ENCODE measurements around the gene TMEM208. TPM values are rescaled to one million over a fixed set of nuclear protein-coding genes. Genes with fewer than 3 reads are reported as not detected.

TMEM208 gene
- polyA plus RNA-seq, 3 donors = 45.4 to 130 (median 117) TPM

DNA sequence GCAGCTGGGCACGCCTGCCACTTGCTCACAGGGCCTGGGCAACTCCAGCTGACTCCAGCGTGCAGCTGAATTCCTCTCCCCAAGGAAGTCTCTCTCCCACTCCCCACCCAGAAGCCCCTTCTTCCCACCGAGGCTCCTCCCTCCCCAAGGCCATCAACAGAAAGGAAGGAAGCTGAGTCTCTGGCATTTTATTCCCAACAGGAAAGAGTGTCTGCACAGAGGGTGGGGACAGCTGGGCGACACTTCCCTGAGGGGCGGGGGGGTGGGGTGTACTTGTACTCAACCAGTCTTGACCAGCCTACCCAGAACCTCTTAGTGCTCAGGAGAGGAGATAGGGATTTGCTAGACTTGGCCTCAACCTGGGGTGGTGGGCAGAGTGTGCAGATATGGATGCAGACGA lies 36.9 kb upstream of the TMEM208 start, which contains the start of gene EXOC3L1:
TSS of gene EXOC3L1 (minus strand) at position 96 of the 400 bp plus-strand sequence. CDS start 460 bp downstream, outside the sequence.
- no peak within 1 kb of the TSS for H3K4me3 Mint-ChIP-seq
- Histone ChIP-seq H3K4me3 (replicated peaks in 1 of 3; ENCODE audit: low read depth in 2 of 3, low read length in 3 of 3) (no peak within 1 kb of the TSS), H3K27ac (ENCODE audit: low read depth in 1 of 2, low read length in 2 of 2) (no peak within 1 kb of the TSS), H3K4me1 (ENCODE audit: control insufficient read depth in 1 of 2, insufficient read depth in 2 of 2, low read length in 2 of 2) (peaks cover 27 to 29% of the 10 kb centered on the region in 2 donors), H3K36me3 (replicated peaks in 1 of 2; ENCODE audit: control insufficient read depth in 1 of 2, insufficient read depth in 2 of 2, low read length in 2 of 2) (peaks cover 9 to 12% of the 10 kb centered on the region in 2 donors), H4K20me1 (ENCODE audit: insufficient read depth, low read length) (peaks cover 29% of the 10 kb centered on the region), H3K79me2 (ENCODE audit: insufficient read depth, low read length) (peaks cover 30% of the 10 kb centered on the region), H3K27me3 (ENCODE audit: control insufficient read depth in 2 of 2, insufficient read depth in 2 of 2, low read length in 2 of 2) (peaks cover 0 to 1% of the 10 kb centered on the region in 2 donors), H3K9me3 (replicated peaks in 1 of 2; ENCODE audit: control insufficient read depth in 1 of 2, insufficient read depth in 1 of 2, low read length in 2 of 2) (no peaks in the 10 kb centered on the region), H3K4me2 (replicated peaks; ENCODE audit: extremely low read depth, low read length, poor library complexity, severe bottlenecking) (no peak within 1 kb of the TSS), H2AFZ (ENCODE audit: insufficient read depth, low read depth, low read length, poor library complexity, severe bottlenecking) (no peak within 1 kb of the TSS), H3K9ac (ENCODE audit: insufficient read depth, low read length, poor library complexity, severe bottlenecking) (no peak within 1 kb of the TSS)
- H3K4me1 Mint-ChIP-seq = peaks cover 32% of the 10 kb centered on the region
- intact Hi-C loops (cut with micrococcal nuclease) = loop anchor here (5.0 kb wide), 1 partner anchor 37 kb away; the partner anchor contains the start of gene TMEM208 (in 2 of the 2)
- peaks cover 13 to 21% of the 10 kb centered on the region in 2 donors for H3K36me3 Mint-ChIP-seq
- peak within 1 kb of the TSS in 1 of 7 donors; percentile 86 for H3K27ac Mint-ChIP-seq
- WGBS (ENCODE audit: insufficient coverage) = 92% methylated on average over 2 of the region's 6 CpGs
- DNase-seq = no peak
- H3K27me3 Mint-ChIP-seq (ENCODE audit: low read depth in 3 of 3) = peaks cover 5 to 19% (median 11%) of the 10 kb centered on the region in 3 donors
- H3K9me3 Mint-ChIP-seq = peaks cover 0 to 4% (median 2%) of the 10 kb centered on the region in 7 donors
- TF ChIP-seq, protein P1, sequence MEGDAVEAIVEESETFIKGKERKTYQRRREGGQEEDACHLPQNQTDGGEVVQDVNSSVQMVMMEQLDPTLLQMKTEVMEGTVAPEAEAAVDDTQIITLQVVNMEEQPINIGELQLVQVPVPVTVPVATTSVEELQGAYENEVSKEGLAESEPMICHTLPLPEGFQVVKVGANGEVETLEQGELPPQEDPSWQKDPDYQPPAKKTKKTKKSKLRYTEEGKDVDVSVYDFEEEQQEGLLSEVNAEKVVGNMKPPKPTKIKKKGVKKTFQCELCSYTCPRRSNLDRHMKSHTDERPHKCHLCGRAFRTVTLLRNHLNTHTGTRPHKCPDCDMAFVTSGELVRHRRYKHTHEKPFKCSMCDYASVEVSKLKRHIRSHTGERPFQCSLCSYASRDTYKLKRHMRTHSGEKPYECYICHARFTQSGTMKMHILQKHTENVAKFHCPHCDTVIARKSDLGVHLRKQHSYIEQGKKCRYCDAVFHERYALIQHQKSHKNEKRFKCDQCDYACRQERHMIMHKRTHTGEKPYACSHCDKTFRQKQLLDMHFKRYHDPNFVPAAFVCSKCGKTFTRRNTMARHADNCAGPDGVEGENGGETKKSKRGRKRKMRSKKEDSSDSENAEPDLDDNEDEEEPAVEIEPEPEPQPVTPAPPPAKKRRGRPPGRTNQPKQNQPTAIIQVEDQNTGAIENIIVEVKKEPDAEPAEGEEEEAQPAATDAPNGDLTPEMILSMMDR (IDR thresholded peaks at IDR 0.05) = no peak

DNA sequence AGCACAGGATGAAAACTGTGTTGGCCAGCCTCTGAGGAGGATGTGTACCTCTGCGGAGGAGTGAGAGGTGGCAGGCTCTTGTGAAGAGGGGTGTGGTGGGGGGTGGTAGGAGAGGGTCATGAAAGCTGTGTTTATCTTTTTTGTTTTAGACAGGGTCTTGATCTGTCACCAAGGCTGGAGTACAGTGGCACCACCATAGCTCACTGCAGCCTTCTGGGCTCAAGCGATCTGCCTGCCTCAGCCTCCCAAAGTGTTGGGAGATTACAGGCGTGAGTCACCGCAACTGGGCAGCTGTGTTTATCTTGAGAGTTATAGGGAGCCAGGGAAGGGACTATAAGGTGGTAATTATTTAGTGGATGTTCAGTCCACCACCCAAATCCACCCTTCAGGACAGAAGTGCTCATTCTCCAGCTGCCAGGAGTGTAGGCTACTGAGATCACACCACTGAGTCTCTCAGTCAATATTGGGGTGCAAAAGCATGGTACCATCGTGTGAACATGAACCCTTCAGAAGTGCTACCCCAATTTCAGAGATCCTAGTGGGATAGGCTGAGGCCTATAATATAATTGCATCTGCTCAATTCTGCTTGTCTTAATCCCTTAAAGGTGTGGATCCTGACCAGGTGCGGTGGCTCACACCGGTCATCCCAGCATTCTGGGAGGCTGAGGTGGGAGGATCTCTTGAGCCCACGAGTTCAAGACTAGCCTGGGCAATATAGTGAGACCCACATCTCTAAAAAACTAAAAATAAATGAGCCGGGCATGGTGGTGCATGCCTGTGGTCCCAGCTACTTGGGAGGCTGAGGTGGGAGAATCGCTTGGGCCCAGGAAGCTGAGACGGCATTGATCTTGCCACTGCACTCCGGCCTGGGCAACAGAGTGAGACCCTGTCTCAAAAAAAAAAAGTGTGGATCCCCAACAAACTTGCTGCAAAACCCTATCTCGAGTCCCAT lies 36.2 kb upstream of the TMEM208 start:
- Histone ChIP-seq H3K79me2 (ENCODE audit: insufficient read depth, low read length) (peaks cover 30% of the 10 kb centered on the region), H3K4me3 (replicated peaks in 1 of 3; ENCODE audit: low read depth in 2 of 3, low read length in 3 of 3) (no peak overlapping the region), H4K20me1 (ENCODE audit: insufficient read depth, low read length) (peaks cover 36% of the 10 kb centered on the region), H3K27ac (ENCODE audit: low read depth in 1 of 2, low read length in 2 of 2) (no peak overlapping the region), H3K27me3 (ENCODE audit: control insufficient read depth in 2 of 2, insufficient read depth in 2 of 2, low read length in 2 of 2) (no peaks in the 10 kb centered on the region), H3K36me3 (replicated peaks in 1 of 2; ENCODE audit: control insufficient read depth in 1 of 2, insufficient read depth in 2 of 2, low read length in 2 of 2) (peaks cover 15 to 19% of the 10 kb centered on the region in 2 donors), H2AFZ (ENCODE audit: insufficient read depth, low read depth, low read length, poor library complexity, severe bottlenecking) (no peak overlapping the region), H3K9me3 (replicated peaks in 1 of 2; ENCODE audit: control insufficient read depth in 1 of 2, insufficient read depth in 1 of 2, low read length in 2 of 2) (no peaks in the 10 kb centered on the region), H3K4me1 (ENCODE audit: control insufficient read depth in 1 of 2, insufficient read depth in 2 of 2, low read length in 2 of 2) (peaks cover 21 to 22% of the 10 kb centered on the region in 2 donors), H3K9ac (ENCODE audit: insufficient read depth, low read length, poor library complexity, severe bottlenecking) (no peak overlapping the region), H3K4me2 (replicated peaks; ENCODE audit: extremely low read depth, low read length, poor library complexity, severe bottlenecking) (no peak overlapping the region)
- 95% methylated on average over 6 of the region's 13 CpGs for WGBS (ENCODE audit: insufficient coverage)
- Mint-ChIP-seq H3K36me3 (peaks cover 18 to 25% of the 10 kb centered on the region in 2 donors), H3K27ac (peak overlapping the region in 2 of 7 donors; percentile 9 to 86), H3K4me3 (no peak overlapping the region), H3K27me3 (ENCODE audit: low read depth in 3 of 3) (peaks cover 3 to 12% (median 8%) of the 10 kb centered on the region in 3 donors), H3K4me1 (peaks cover 25% of the 10 kb centered on the region), H3K9me3 (peaks cover 0 to 2% (median 0%) of the 10 kb centered on the region in 7 donors)
- TF ChIP-seq, protein P1 (IDR thresholded peaks at IDR 0.05) = no peak
- DNase-seq = no peak
- intact Hi-C loops (cut with micrococcal nuclease) = loop anchor here (5.0 kb wide), 1 partner anchor 37 kb away; the partner anchor contains the start of gene TMEM208 (in 2 of the 2)

All from CD14-positive monocyte (primary cell).